ENCODE measurements around the gene PMM2. TPM values are rescaled to one million over a fixed set of nuclear protein-coding genes. Genes with fewer than 3 reads are reported as not detected.

Gene PMM2
- total RNA-seq, 1 experiment from 2014 or later = 35.2 TPM

DNA sequence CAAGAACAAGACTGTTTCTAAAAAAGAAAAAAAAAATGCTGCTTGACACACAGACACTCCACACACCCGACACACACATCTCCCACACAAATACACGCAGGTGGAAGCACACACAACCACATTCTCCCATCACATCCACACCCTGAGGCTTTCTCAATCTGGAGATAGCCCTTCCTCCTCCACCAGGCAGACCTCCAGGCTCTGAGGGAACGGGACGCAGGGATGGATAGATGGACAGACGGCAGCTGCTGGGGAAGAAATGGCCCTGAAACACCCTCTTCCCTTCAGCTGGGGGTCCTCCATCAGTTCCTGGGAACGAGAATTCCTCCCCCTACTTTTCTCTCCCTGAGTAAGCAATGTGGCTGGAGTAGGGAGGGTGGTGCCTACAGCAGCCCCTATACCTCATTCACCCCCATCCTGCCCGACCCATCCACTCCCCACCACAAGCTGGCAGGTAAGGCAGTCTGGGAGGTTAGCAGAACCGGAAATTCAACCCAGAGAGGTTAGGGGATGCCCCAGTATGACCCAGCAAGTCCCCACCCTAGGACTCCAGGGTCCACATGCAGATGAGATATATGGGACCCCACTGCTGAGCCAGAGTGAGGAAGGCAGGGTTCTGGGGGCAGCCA is 80.4 kb downstream of the PMM2 start:
- Histone ChIP-seq H3K4me2 (ENCODE audit: low read length) (peak overlapping the region; percentile 62), H3K27me3 (ENCODE audit: low read length) (no peaks in the 10 kb centered on the region), H3K9me3 (ENCODE audit: low read length) (no peaks in the 10 kb centered on the region), H4K20me1 (ENCODE audit: low read length) (no peaks in the 10 kb centered on the region), H3K9me2 (replicated peaks; ENCODE audit: low read length) (no peaks in the 10 kb centered on the region), H3K79me2 (ENCODE audit: low read length) (no peaks in the 10 kb centered on the region), H3K4me1 (ENCODE audit: insufficient read depth, low read length) (peaks cover 16% of the 10 kb centered on the region), H3K27ac (ENCODE audit: low read length) (peak overlapping the region; percentile 83), H3F3A (ENCODE audit: low read length, unreplicated experiment) (no peaks in the 10 kb centered on the region), H3K36me3 (ENCODE audit: low read depth, low read length) (no peaks in the 10 kb centered on the region), H3K9ac (ENCODE audit: low read length) (peak overlapping the region; percentile 34; the same call in 1 of the 2 replicates), H2AFZ (ENCODE audit: low read length) (0 out of 2 replicates have a peak overlapping the region, but pooled peaks have one; percentile 52), H3K4me3 (ENCODE audit: low read length) (no peak overlapping the region)
- POLR2A ChIA-PET (ENCODE audit: unreplicated experiment) = no interaction called here
- no TSS peak for BruUV-seq (replicated peaks)
- intact Hi-C loops (cut with micrococcal nuclease) = no loop called here
- CTCF ChIA-PET = no interaction called here
- TF ChIP-seq CTCF (conservative IDR thresholded peaks at IDR 0.05; ENCODE audit: low read depth, low read length) (no peak), EZH2 (IDR thresholded peaks at IDR 0.05; ENCODE audit: low read length, unreplicated experiment) (no peak), EZH2phosphoT487 (IDR thresholded peaks at IDR 0.05; ENCODE audit: borderline replicate concordance, low read length) (no peak)
- peak; percentile 59 for DNase-seq
- peak; percentile 36 for ATAC-seq

GRCh38 chr16:8878523-8878911 is 80.9 kb downstream of the PMM2 start:
- ATAC-seq = peak; percentile 65
- no TSS peak for BruUV-seq (replicated peaks)
- intact Hi-C loops (cut with micrococcal nuclease) = no loop called here

More at GRCh38 chr16:8878523-8878911, 80.9 kb downstream of the PMM2 start:
- peak; percentile 77 for DNase-seq
- H3K27ac ChIP-seq (ENCODE audit: low read length) = peak overlapping the region; percentile 83
- H3K36me3 ChIP-seq (ENCODE audit: low read depth, low read length) = no peaks in the 10 kb centered on the region
- H3F3A ChIP-seq (ENCODE audit: low read length, unreplicated experiment) = no peaks in the 10 kb centered on the region
- H3K4me3 ChIP-seq (ENCODE audit: low read length) = peak overlapping the region; percentile 33; the same call in 1 of the 2 replicates
- H4K20me1 ChIP-seq (ENCODE audit: low read length) = no peaks in the 10 kb centered on the region
- ChIA-PET CTCF (no interaction called here), POLR2A (ENCODE audit: unreplicated experiment) (no interaction called here)
- TF ChIP-seq EZH2phosphoT487 (IDR thresholded peaks at IDR 0.05; ENCODE audit: borderline replicate concordance, low read length) = no peak
- TF ChIP-seq CTCF (conservative IDR thresholded peaks at IDR 0.05; ENCODE audit: low read depth, low read length) = no peak
- no peak for TF ChIP-seq EZH2 (IDR thresholded peaks at IDR 0.05; ENCODE audit: low read length, unreplicated experiment)
- H3K9me3 ChIP-seq (ENCODE audit: low read length) = no peaks in the 10 kb centered on the region
- peaks cover 16% of the 10 kb centered on the region for H3K4me1 ChIP-seq (ENCODE audit: insufficient read depth, low read length)
- no peaks in the 10 kb centered on the region for H3K27me3 ChIP-seq (ENCODE audit: low read length)
- no peaks in the 10 kb centered on the region for H3K79me2 ChIP-seq (ENCODE audit: low read length)
- no peaks in the 10 kb centered on the region for H3K9me2 ChIP-seq (replicated peaks; ENCODE audit: low read length)
- peak overlapping the region; percentile 52; the same call in 1 of the 2 replicates for H2AFZ ChIP-seq (ENCODE audit: low read length)
- peak overlapping the region; percentile 62 for H3K4me2 ChIP-seq (ENCODE audit: low read length)
- peak overlapping the region; percentile 34; the same call in 1 of the 2 replicates for H3K9ac ChIP-seq (ENCODE audit: low read length)
